ENCODE data around the gene CYP2A6.

GRCh38 chr19:40896418-40896796, 46.2 kb upstream of the CYP2A6 start:
- no peak for TF ChIP-seq CTCF (IDR thresholded peaks at IDR 0.05)
- no peak for TF ChIP-seq EP300 (IDR thresholded peaks at IDR 0.05)
- no peak for TF ChIP-seq POLR2AphosphoS5 (IDR thresholded peaks at IDR 0.05)
- no peak for TF ChIP-seq POLR2A (IDR thresholded peaks at IDR 0.05; ENCODE audit: low read depth)

All from esophagus muscularis mucosa (tissue), 4 donors.